Activated CD4-positive, alpha-beta T cell treated with anti-CD3 and anti-CD28 coated beads, Interleukin-2, amount 50 U/mL, for 4 hours (primary cell): ENCODE results near the gene ATG5.
A peak's percentile ranks its signal among the peaks of the same experiment; 100 is the strongest.
"Not testable (repeated sequence)": the region's sequence is repeated elsewhere in the genome, so short reads cannot be mapped to it uniquely, and the experiment has no call there.

ENCODE experiments used
- DNase-seq, 2 experiments: peaks; one replicate each; pipeline ENCODE4 v3.0.0-alpha.2; 2020

The ATG5 gene

DNA sequence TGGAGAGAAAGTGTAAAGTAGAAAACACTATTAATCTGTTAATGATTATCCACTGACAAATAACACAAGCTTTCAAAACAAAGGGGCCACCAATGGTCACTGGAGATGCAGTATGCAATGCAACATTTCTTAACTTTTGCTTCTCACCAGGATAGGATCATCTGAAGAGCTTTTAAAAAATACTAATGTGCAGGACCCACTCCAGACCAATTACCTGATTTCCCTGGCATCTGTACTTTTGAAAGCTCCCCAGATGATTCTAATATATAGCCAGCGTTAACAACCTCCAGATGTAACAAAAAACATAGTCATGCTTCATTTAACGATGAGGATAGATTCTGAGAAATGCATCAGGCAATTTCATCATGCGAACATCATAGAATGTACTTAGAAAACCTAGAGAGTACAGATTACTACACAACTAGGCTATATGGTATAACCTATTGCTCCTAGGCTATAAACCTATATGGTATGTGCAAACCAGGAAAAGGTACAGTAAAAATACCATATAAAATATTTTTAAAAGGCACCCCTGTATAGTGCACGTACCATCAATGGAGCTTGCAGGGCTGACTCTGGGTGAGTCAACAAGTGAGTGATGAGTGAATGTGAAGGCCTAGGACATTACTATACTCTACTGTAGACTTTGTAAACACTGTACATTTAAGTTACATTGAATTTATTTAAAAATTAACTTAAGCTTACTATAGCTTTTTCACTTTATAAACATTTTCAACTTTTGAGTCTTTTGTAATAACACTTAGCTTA is 69.2 kb downstream of the ATG5 start:
- DNase-seq, result no peak

DNA sequence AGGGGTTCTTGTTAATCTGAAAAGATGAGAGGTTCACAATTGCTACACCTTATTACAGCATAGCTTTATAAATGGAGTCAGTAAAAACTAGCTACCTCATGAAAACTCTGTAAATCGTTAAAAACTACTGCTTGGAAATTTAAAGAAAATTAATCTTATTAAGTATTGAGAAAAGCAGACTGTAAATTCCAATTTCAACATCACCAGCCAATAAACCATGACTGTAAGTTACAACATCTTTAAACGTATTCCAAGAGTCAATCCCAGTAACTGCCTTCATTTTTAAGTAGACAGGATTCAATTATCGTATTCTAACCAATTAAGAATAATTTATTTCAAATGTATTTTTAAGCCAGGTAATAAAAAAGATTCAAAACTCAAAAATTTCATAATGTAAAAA is 70.3 kb downstream of the ATG5 start:
- DNase-seq, result no peak

GRCh38 chr6:106254636-106255035 is 70.9 kb downstream of the ATG5 start:
- no peak for DNase-seq

DNA sequence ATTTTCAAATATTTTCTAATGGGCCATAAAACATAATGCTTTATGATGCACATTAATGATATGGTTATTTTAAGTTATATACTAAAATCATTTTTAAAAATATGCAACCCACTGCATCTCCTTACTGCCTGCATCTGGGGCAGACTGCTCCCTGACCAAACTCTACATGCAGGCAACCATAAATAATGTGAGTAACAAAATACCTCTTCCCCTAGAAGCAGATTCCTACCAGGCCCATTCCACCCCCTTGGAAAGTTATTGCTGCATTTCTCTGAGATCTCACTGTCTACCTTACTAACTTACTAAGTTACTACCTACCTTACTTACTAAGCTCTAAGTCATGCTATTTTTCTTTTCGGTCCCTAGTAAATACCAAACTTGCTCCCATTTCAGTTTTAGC is 71.8 kb downstream of the ATG5 start:
- no peak for DNase-seq

- DNase-seq, result no peak
Measured at GRCh38 chr6:106253172-106253571, 72.4 kb downstream of the ATG5 start.

DNA sequence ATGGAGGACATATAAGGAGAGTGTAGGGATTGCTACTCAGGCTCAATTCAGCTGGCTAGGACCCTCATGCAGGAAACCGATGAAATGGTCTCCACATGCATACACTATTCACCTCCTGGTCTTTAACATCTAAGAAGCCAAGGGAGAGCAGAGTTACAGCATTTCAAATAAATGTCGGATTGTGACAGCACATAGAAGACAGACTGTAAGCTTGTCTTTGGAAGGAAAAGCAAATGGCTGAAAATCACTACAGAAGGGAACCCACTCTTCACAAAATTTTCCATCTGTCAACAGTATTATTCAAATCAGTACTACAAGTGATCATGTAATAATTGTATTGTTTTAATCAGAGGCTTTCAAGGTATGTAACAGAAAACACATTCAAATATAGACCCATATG is 72.9 kb downstream of the ATG5 start:
- DNase-seq, result no peak

GRCh38 chr6:106251531-106252255 is 73.9 kb downstream of the ATG5 start:
- not testable (repeated sequence) for DNase-seq

GRCh38 chr6:106250953-106251352 is 74.6 kb downstream of the ATG5 start:
- DNase-seq, result no peak

DNA sequence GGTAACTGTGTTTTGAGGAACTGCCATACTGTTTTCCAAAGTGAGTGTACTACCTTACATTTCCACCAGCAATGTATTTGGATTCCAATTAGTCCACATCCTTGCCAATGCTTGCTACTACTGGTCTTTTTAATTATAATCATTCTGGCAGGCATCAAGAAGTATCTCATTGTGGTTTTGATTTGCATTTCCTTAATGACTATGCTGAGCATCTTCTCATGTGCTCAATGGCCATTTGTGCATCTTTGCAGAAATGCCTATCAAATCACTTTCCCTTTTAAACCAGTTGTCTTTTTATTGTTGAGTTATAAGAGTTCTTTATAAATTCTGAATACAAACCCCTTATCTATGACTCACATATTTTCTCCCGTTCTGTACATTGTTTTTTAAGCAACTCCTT is 75.9 kb downstream of the ATG5 start:
- no peak for DNase-seq

- DNase-seq, result no peak
Measured at GRCh38 chr6:106247733-106248132, 77.8 kb downstream of the ATG5 start.

DNA sequence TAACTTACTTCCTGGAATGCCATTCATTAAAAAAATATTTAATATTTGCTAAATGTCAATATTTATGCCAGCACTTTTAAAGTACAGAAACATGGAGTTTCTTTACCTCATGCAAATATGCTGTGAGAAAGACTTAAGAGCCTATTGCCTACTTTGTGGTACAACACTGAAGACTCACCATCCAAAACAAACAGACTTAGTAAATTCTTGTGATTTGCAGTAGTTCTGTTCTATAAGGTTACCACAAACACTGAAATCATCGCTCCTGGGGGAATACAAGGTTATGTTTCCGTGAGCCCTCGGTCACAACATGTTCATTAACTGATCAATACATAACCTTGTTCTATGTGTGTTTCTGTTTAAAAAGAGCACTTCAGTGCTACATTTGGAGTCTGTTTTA is 78.3 kb downstream of the ATG5 start:
- no peak for DNase-seq

GRCh38 chr6:106244931-106245330 is 80.6 kb downstream of the ATG5 start:
- DNase-seq, result no peak

- no peak for DNase-seq
Measured at GRCh38 chr6:106244521-106244920, 81.0 kb downstream of the ATG5 start.

- no peak for DNase-seq
Measured at GRCh38 chr6:106243261-106243660, 82.3 kb downstream of the ATG5 start.

- no peak for DNase-seq
Measured at GRCh38 chr6:106241498-106241897, 84.1 kb downstream of the ATG5 start.

DNA sequence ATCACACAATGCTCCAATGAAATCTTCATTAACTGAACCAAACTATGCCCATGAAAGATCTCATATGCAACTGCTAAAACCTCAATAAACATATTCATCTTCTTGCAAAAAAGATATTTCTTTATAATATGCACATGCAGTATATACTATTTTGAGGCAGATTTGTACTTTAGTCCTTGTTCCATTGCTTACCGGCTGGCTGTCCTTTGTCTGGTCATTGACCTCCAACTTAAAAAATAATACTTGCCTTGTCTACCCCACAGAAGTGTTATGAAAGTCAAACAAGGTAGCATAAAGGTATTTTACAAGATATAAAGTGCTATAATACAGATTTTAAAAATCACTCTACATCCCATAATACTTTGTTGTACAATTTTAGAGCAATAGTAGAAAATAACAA is 88.3 kb downstream of the ATG5 start:
- DNase-seq, result no peak

- DNase-seq, result not testable (repeated sequence)
Measured at GRCh38 chr6:106229876-106230445, 95.6 kb downstream of the ATG5 start.

DNA sequence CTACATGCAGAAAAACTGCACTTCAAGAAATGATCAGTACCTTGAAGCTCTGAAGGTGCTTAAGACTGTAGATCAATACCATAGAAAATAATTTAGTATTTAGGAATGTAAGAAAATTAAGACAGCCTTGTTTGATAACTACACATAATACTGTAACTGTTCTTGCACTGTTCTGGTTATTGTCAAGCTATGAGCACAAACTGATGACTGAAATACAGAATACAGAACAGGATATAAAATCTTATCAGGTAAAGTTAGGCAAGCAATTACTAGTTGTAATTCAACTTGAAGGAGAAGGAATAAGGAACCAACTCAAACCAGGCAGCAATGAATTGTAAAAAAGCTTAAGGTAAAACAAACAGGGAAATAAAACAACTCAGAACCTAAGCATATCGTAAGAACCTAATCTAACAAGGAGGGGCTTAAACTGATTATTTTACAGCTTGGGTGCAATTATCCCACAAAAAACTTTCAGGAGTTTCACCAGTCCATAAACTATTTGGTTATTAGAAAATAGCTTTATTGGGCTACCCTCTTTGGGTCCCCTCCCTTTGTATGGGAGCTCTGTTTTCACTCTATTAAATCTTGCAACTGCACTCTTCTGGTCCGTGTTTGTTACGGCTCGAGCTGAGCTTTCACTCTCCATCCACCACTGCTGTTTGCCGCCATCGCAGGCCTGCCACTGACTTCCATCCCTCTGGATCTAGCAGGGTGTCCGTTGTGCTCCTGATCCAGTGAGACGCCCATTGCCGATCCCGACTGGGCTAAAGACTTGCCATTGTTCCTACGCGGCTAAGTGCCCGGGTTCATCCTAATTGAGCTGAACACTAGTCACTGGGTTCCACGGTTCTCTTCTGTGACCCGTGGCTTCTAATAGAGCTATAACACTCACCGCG is 97.7 kb downstream of the ATG5 start:
- no peak for DNase-seq

GRCh38 chr6:106226676-106227075 is 98.9 kb downstream of the ATG5 start:
- DNase-seq, result no peak

DNA sequence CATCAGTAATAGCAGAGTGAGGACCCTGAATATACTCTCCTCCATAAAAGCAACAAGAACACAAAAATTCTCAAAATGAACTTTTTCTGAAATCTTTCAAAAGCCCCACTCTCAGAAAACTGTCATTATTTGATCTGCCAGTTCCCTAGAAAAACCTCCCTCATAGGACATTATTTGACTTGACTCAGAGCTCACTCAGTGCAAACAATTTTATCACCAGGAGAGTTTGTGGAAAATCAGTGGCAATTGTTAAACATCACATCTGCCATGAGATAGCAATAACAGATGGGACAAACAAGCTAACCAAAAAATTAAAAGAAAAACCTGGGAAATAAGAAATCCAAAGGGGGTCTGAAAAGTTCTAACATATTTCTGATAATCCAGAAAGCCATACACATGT is 100.0 kb downstream of the ATG5 start:
- DNase-seq, result no peak

DNA sequence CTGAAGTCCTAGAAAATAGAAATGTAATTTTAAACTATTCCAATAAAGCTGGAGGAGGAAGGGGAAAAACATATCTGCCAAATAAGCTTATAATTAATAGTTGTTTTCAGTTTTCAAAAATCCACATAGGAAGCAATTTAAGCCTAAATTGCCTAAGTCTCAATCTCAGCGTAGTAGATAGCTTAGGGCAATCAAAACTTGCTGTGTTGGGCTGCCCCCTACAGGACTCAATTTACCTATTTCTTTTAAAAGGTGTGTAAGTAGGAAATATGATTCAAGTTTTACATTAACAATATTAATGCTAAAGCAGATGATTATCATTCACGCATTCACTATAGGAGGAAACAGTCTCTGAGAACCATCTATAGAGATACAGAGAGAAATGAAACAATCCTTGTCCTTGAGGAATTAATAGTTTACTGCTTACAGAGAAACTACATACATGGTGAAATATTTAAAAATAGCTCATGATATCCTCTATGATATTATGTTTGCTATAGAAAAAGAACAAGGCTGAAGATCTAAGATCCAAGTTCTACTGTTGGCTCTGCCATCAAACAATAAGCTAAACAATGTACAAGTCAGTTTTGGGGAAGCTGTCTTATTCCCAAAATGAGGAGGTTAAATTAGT is 102.1 kb downstream of the ATG5 start:
- peak; percentile 74 to 76 for DNase-seq

GRCh38 chr6:106220485-106220884 is 105.1 kb downstream of the ATG5 start:
- no peak for DNase-seq

DNA sequence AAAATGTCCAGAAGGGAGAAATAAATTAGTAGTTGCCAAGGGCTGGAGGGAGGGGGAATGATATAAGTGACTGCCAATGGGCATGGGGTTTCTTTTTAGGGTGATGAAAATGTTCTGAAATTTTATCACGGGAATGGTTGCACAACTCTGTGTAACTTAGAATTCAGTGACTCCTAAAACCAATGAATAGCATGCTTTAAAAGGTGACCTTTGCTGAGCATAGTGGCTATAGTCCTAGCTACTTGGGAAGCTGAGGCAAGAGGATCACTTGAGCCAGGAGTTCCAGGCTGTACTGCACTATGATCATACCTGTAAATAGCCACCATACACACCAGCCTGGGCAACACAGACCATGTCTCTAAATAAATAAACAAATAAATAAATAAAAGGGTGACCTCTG is 109.0 kb downstream of the ATG5 start:
- no peak for DNase-seq
